Suprapubic skin (tissue), 4 donors: Measurements from ENCODE around the gene IFNG-AS1.

Experiments
- CTCF ChIP-seq, 2 donors: fragments of 200-600 bp in 1 of 2; fragments of 450-650 bp in 1 of 2; sonication (generic) in 1 of 2; IDR thresholded peaks; one replicate each; pipeline ENCODE4 v1.5.1; 2016 to 2019; ENCODE audit warnings: antibody characterized with exemption in 2 of 2, mild to moderate bottlenecking in 1 of 2, moderate library complexity in 1 of 2
- POLR2A ChIP-seq, 2 donors: fragments of 450-650 bp; IDR thresholded peaks; one replicate each; pipeline ENCODE4 v1.6.1; 2017; ENCODE audit warnings: antibody characterized with exemption in 2 of 2, mild to moderate bottlenecking in 2 of 2, moderate library complexity in 2 of 2
- POLR2AphosphoS5 ChIP-seq, 3 donors: sonication (generic); formaldehyde crosslinking; IDR thresholded peaks; one replicate each; pipeline ENCODE4 v1.6.1; 2017; ENCODE audit warnings: antibody characterized with exemption in 3 of 3

- TF ChIP-seq POLR2A (IDR thresholded peaks at IDR 0.05): no peak
- no peak for TF ChIP-seq CTCF (IDR thresholded peaks at IDR 0.05)
- TF ChIP-seq POLR2AphosphoS5 (IDR thresholded peaks at IDR 0.05): no peak
Measured at GRCh38 chr12:68048648-68049297, 59.5 kb downstream of the IFNG-AS1 start.
